ENCODE results near the gene GPR173. TPM values are rescaled to one million over a fixed set of nuclear protein-coding genes. Genes with fewer than 3 reads are reported as not detected.

Gene GPR173
- total and polyA plus RNA-seq, 7 donors: 0.03 to 0.34 (median 0.16) TPM

- WGBS, 3 donors: 0 to 41% (median 0%) methylated on average over 17 to 85 of the region's 86 CpGs
- peak; percentile 94 to 98 (median 96) for ATAC-seq
- Histone ChIP-seq H3K27me3 (ENCODE audit: insufficient read depth in 3 of 3, low read length in 2 of 3) (peaks cover 0 to 31% (median 0%) of the 10 kb centered on the region in 3 donors), H3K36me3 (ENCODE audit: insufficient read depth in 1 of 2, low read depth in 1 of 2) (peaks cover 0 to 18% of the 10 kb centered on the region in 2 donors), H3K9me3 (no peaks in the 10 kb centered on the region), H3K27ac (peak within 1 kb of the TSS; percentile 81), H3K4me3 (peak within 1 kb of the TSS; percentile 73), H3K4me1 (no peaks in the 10 kb centered on the region)
- peak; percentile 94 to 97 for DNase-seq
- intact Hi-C loops (cut with DNase I): loop anchor here (5.0 to 10.0 kb wide), 2 partner anchors 143 to 200 kb away; partner anchors contain the start of genes IQSEC2 (in 1 of the 2) and KDM5C (in 1 of the 2)
- no peak for TF ChIP-seq CTCF (IDR thresholded peaks at IDR 0.05)
These were observed 33.6 kb downstream of the GPR173 start, which contains the start of gene TSPYL2 for GRCh38 chrX:53081925-53082772. TSS of gene TSPYL2 (plus strand) at chrX:53082367. CDS start at chrX:53082499, 132 bp downstream.

GRCh38 chrX:53082773-53083616, 34.4 kb downstream of the GPR173 start:
- no peaks in the 10 kb centered on the region for H3K9me3 ChIP-seq
- H3K4me1 ChIP-seq: no peaks in the 10 kb centered on the region
- 9 to 40% (median 10%) methylated on average over 29 to 31 of the region's 31 CpGs for WGBS, 3 donors
- peaks cover 0 to 18% of the 10 kb centered on the region in 2 donors for H3K36me3 ChIP-seq (ENCODE audit: insufficient read depth in 1 of 2, low read depth in 1 of 2)
- peak overlapping the region; percentile 73 for H3K4me3 ChIP-seq
- H3K27me3 ChIP-seq (ENCODE audit: insufficient read depth in 3 of 3, low read length in 2 of 3): peaks cover 0 to 31% (median 0%) of the 10 kb centered on the region in 3 donors
- peak overlapping the region; percentile 81 for H3K27ac ChIP-seq
- TF ChIP-seq CTCF (IDR thresholded peaks at IDR 0.05): no peak
- no peak for ATAC-seq
- DNase-seq: no peak
- intact Hi-C loops (cut with DNase I): loop anchor here (5.0 to 10.0 kb wide), 2 partner anchors 142 to 199 kb away; partner anchors contain the start of genes IQSEC2 (in 1 of the 2) and KDM5C (in 1 of the 2)

- WGBS, 3 donors: 66 to 90% (median 86%) methylated on average over 4 of the region's 4 CpGs
- Histone ChIP-seq H3K27me3 (ENCODE audit: insufficient read depth in 3 of 3, low read length in 2 of 3) (peaks cover 0 to 40% (median 0%) of the 10 kb centered on the region in 3 donors), H3K4me3 (peak overlapping the region; percentile 73), H3K36me3 (ENCODE audit: insufficient read depth in 1 of 2, low read depth in 1 of 2) (peaks cover 0 to 18% of the 10 kb centered on the region in 2 donors), H3K9me3 (no peaks in the 10 kb centered on the region), H3K4me1 (no peaks in the 10 kb centered on the region), H3K27ac (no peak overlapping the region)
- DNase-seq (no peak), ATAC-seq (no peak)
- intact Hi-C loops (cut with DNase I): loop anchor here (5.0 to 10.0 kb wide), 2 partner anchors 141 to 198 kb away; partner anchors contain the start of genes IQSEC2 (in 1 of the 2) and KDM5C (in 1 of the 2)
- no peak for TF ChIP-seq CTCF (IDR thresholded peaks at IDR 0.05)
These were observed 35.5 kb downstream of the GPR173 start for GRCh38 chrX:53084043-53084570.

GRCh38 chrX:53084863-53085262, 36.3 kb downstream of the GPR173 start:
- ATAC-seq (no peak), DNase-seq (no peak)
- Histone ChIP-seq H3K27ac (no peak overlapping the region), H3K36me3 (ENCODE audit: insufficient read depth in 1 of 2, low read depth in 1 of 2) (peaks cover 0 to 18% of the 10 kb centered on the region in 2 donors), H3K9me3 (no peaks in the 10 kb centered on the region), H3K27me3 (ENCODE audit: insufficient read depth in 3 of 3, low read length in 2 of 3) (peaks cover 0 to 38% (median 0%) of the 10 kb centered on the region in 3 donors), H3K4me3 (no peak overlapping the region), H3K4me1 (no peaks in the 10 kb centered on the region)
- WGBS, 3 donors: 81 to 90% (median 84%) methylated on average over 7 to 9 of the region's 9 CpGs
- intact Hi-C loops (cut with DNase I): loop anchor here (5.0 to 10.0 kb wide), 2 partner anchors 140 to 197 kb away; partner anchors contain the start of genes IQSEC2 (in 1 of the 2) and KDM5C (in 1 of the 2)
- TF ChIP-seq CTCF (IDR thresholded peaks at IDR 0.05): no peak

Data from psoas muscle (tissue), 8 donors.